Heart left ventricle (tissue), 13 donors: ENCODE measurements around the gene CRHR1.

Experiments used
- CTCF ChIP-seq, 12 donors: fragments of 200-600 bp; sonication (generic) in 4 of 12; IDR thresholded peaks; one replicate each; pipeline versions ENCODE4 v1.5.0 to v1.8.0; 2018 to 2022; ENCODE audit warnings: antibody characterized with exemption in 12 of 12, mild to moderate bottlenecking in 5 of 12
- POLR2A ChIP-seq, 2 donors: fragments of 450-650 bp; IDR thresholded peaks; one replicate each; pipeline ENCODE4 v1.6.1; 2017; ENCODE audit warnings: antibody characterized with exemption in 2 of 2, mild to moderate bottlenecking in 2 of 2, moderate library complexity in 2 of 2
- donor health status: ischemic (EF 13 %, LVEDD 7.1; RV severe dilation, severe dysfunction).
- donor health status: DM: no; HTN: yes; CAD: no.
- donor health status: DM: no; HTN: no; CAD: no.
- donor health status: ischemic (EF 25% LVEDD 6.9; RV normal size, moderate dysfunction).
- donor health status: ischemic (EF 25% LVEDD 5.7; RV mildly dilated, moderate dysfunction).
- donor health status: ischemic (EF 35%, LVEDD 5.7; RV mildly dilated, moderate dysfunction).
- donor health status: nonischemic (EF 11% LVEDD 7.7; RV severe dilation, severe dysfunction).
- donor health status: DM: yes; HTN: yes; CAD: no.
- donor health status: PGD.
- donor health status: ischemic (EF 29% LVEDD 5.4; RV normal size, mild dysfunction).
- donor health status: nonischemic (EF 23%, LVEDD 6.1; RV moderate dilation, normal function).

- TF ChIP-seq CTCF (IDR thresholded peaks at IDR 0.05) (no peak), POLR2A (IDR thresholded peaks at IDR 0.05) (no peak)
These were observed 44.3 kb upstream of the CRHR1 start for GRCh38 chr17:45739786-45740185.
